HG03575 (cell line): ENCODE results near the gene C1orf122.

Experiments used
- ATAC-seq: cut with Tn5 transposase; IDR thresholded peaks from one replicate; pipeline ENCODE4 v1.9.1; 2021; ENCODE audit not compliant: unreplicated experiment, insufficient number of reproducible peaks, low FRiP score; ENCODE audit errors: extremely low read depth

The C1orf122 gene

DNA sequence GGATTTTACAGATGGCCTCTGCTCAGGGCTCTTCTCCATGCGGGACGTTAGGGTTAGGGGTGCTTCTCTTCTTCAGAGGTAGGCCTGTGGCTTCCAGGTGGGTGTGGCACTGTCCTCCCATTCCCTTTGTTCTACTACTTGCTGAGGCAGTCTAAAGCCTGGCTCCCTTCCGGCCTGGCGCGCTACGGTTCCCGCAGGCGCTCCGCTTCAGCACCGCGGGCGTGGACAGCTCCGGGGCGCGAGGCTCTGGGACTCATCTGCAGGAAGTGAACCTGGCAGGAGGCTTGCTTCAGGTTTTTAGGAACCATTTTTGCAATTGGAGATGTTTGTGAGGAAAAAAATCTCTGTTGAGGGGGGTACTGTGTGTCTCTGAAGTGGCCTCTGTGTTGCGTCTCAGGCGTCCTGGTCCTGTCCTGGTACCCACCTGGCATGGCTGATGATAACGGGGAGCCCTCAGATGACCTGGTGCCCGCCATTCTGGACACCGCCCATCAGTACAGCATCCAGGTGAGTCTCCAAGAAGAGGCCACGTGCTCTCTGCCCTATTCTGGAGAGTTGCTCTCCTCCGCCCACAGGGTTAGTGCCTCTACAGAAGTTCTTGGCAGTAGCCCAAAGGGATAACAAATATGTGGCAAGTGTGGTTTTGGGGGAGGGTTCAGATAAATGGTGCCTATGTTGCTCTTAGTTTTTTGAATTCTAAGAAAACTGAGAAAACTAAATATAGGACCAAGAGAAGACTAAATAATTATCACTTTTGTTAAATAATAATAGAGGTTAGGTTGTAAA lies 12.1 kb upstream of the C1orf122 start:
- no peak for ATAC-seq

DNA sequence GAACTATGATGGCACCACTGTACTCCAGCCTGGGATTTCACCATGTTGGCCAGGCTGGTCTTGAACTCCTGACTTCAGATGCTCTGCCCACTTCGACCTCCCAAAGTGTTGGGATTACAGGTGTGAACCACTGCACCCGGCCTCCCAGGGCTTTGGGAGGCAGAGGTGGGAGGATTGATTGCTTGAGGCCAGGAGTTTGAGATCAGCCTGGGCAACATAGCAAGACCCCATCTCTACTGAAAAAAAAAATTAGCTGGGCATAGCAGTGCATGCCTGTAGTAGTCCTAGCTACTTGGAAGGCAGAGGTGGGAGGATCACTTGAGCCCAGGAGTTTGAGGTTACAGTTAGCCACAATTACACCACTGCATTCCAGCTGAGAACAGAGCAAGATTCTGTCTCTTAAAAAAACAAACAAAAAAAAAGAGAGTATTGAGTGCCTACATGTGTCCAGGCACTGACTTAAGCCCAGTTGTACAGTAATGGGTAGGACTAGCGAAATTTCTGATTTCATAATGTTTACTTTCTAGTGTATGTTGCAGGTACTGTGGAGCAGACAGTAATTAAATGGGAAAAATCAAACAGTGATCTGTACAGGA lies 9.7 kb upstream of the C1orf122 start:
- ATAC-seq = no peak

DNA sequence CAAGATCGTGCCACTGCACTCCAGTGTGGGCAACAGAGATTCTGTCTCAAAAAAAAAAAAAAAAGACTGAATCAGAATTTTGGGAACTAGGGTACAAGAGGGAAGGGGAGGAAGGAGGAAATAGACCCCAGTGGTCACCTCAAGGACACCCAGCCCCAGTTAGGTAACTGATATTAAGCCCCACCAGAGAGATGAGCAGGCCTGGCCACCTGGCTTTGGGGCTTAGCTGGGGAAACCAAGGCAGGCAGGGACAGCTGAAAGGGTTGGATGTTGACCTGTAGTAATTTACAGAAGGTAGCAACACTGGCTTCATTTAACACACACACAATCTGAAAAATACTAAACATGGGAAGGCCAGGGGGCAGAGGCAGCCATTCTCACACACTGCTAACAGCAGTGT lies 5.2 kb upstream of the C1orf122 start:
- ATAC-seq = no peak

DNA sequence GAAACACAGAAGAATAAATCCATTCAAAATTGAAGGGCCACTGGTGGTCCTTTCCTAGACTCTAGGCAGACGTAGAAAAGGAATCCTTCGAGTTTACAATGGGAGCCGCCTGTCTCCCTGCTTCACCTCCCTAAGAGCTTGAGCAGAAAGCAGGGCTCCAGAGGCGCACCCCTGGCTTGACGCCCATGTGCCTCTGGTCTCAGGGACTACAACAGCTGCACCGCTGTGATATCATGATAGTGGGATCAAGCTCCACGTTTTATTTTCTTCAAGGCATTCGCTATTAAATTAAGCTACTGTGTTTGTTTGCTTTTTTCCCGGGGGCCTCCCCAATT lies 403 bp upstream of the C1orf122 start:
- no peak for ATAC-seq

DNA sequence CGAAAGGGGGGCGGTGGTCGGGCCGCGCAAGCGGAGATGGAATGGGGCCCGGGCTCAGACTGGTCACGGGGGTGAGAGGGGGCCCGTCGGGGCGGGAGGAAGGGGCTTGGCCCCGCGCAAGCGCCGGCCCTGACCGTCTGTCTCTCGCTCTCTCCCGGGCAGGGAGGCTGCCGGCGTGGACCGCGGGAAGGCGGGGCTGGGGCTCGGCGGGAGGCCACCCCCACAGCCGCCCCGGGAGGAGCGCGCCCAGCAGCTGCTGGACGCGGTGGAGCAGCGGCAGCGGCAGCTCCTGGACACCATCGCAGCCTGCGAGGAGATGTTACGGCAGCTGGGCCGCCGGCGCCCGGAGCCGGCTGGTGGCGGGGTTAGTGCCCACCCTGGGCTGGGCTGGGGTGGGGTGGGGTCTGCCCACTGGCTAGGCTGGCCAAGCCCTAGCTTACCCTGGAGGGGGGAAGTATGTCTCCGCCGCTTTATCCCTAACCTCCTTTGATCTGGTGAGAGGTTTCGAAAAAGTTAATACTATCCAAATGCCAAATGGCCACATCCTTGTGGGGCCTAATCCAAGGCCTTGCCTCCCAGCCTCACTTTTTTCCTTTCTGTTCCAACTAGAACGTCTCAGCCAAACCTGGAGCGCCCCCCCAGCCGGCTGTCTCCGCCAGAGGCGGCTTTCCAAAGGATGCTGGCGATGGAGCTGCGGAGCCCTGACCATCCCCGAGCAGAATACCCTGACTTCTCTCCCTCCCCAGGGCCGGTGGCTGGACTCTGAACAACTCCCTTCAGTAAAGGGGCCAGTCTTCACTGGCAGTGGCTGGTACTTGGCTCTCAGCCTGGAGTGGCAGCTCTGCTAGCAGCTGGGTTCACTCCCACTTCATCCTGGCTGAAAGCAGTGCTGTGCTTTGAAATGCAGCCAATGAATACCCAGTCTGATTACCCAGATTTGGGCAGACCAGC lies 1.1 kb downstream of the C1orf122 start:
- no peak for ATAC-seq

DNA sequence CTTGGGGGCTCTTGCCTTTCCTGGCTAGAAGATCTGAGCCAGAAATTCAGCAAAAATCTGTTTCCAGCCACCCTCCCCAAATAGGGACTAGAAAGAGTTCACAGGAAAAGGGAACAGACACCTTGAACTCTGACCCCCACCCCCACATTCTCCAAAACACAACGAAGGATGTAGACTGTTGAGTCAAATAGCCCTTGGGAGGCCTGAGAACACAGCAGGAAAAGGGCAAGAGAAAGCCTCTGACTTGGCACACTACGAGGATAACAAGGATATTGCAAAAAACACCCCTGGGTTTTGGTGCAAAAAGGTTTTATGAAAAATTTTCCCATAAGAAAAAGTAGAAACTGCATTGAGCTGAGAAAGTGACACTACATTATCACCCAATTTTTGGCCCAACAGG lies 2.4 kb downstream of the C1orf122 start:
- ATAC-seq = no peak

DNA sequence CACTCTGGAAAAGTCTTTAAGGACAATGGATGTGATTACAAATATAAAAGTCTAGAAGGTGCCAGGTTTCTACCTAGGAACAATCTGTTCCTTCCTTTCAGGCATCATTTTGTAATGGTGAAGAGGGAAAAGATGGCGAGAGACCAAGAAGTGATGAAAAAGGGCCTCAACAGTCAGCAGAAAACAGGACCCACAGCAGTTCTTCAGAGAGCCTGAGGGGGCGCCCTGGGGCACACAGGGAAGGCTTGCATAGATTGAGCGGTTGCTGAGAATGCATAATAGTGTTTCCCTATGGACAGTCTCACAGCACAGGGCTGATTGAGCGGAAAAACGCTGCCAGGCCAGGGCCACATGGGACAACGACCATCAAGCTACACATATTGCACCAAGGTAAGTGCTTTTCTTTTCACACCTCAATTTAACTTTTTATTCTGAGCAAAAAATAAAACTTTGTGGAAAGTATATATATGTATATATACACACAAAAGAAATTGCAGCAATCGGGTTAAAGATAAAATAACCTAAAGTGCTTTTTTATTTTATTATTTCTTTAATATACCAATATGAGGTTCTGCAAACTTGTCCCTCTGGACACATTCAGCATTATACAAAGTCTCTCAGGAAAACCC lies 3.6 kb downstream of the C1orf122 start:
- no peak for ATAC-seq

DNA sequence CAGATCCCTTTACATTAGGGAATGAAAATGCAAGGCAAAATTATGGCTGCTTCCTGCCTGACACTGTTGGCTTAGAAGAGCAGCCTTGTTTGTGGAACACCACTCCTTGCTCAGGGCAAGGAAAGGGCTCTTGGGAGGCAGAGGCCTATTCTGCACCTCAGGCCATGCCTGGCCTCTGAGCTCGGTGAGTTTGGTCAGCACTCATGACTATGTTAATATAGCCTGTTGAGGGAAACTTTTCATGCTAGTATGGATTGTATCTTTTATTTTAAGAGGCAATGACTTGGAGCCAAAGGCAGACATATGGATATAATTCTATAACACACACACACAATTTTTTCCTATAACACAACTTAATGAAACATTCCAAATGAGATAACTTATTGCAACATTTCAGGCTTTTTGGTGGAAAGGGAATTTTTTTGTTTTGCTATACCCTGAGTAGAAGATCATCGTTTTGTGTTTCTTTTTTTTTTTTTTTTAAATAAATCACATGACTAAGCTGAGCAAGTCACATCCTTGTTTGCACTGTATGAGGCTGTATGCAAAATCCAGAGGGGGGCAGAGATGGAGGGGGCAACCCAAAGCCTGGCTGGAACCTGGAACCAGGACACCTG lies 6.0 kb downstream of the C1orf122 start:
- ATAC-seq = no peak

DNA sequence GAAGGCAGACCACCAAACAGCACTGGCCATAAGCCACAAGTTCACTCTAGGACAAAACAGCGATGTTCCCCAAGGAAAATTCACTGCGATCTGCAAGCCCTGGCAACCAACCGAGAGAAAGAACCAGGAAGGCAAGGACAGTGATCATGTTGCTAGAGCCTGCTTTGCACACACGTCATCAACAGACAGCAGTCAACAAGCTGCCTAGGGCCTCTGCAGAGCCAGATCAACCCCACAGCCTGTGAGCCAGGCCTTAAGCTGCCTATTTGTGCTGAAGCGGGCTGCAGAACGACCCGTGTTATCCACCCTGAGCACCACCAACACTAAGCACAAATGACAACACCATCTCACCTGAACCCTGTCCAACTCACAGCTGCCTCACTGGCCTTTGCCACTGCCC lies 6.7 kb downstream of the C1orf122 start:
- ATAC-seq = no peak

DNA sequence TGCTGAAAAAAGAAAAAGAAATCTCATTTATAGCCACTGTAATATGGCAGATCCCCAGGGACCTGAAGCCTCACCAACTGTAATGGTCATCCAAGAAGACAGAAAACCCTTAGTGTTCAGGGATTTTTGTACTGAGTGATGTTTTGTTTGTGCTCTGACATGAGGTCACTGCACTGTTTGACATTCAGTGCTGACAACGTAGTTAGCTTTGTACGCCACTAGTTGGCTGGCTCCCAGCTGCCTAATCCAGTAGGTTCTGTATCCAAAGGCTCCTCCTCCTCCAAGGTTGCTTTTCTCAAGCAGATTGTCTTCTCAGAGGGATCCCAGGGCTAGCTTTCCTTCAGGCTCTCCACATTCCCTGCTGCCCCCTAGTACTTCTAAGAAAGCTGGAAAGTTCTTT lies 9.9 kb downstream of the C1orf122 start:
- no peak for ATAC-seq

DNA sequence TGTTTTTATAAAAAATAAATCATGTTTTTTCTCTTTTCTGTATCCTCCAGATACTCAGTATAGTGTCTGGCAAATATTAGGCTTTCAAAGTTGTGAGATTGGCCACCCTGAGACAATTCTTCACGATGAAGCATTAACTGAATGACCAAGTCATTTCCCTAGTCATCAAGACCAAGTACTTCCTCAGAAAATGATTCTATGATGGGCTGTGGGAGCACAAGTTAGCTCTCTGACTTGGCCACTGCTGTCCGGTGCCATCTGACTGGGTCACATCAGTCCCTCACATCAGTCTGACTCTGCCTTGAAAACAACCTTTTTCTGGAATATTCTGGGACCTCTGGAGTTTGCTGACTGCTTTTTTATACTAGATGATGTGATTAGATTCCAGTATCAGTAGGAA lies 13.9 kb downstream of the C1orf122 start:
- no peak for ATAC-seq

DNA sequence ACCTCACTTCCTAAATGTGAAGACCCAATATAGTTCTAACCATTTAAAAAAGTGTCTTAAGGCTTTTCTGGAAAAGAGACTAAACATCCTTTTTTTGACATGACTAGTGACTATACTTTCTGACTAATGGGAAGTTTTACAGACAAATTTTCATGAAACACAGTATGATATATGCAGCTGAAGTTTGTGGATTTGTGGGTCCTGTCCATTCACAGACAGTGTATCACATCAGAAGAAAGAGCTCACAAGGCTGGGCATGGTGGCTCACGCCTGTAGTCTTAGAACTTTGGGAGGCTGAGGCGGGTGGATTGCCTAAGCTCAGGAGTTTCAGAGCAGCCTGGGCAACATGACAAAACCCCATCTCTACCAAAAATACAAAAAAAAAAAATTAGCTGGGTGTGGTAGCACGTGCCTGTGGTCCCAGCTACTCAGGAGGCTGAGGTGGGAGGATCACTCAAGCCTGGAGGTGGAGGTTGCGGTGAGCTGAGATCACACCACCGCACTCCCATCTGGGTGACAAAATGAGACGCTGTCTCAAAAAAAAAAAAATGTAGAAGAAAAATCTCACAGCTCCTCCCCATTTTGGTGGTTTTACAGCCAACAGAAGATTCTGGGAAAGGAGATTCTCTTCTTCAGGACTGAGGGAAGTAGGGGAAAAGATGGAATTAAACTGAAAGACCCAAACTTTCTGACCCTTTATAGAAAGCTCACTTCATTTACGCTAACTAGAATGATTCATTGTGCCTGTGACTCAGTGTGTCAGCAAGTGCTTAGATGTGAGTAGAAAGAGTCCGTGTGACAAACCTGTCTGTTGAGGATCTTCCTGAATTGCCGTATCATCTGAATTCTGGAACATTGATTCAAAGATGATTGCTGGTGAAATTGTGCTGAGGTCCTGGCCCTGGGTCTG lies 15.6 kb downstream of the C1orf122 start:
- no peak for ATAC-seq

DNA sequence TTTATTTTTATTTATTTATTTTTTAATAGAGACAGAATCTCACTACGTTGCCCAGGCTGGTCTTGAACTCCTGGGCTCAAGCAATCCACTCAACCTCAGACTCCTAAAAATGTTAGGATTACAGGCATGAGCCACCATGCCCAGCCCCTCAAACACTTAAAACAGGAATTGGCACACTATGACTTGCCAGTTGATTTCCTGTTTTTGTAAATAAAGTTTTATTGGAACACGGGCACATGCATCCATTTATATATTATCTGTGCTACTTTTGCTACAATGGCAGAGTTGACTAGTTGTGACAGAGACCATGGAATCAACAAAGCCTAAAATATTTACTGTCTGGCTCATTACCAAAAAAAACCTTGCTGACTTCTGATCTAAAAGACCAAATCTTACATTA lies 16.4 kb downstream of the C1orf122 start:
- no peak for ATAC-seq

DNA sequence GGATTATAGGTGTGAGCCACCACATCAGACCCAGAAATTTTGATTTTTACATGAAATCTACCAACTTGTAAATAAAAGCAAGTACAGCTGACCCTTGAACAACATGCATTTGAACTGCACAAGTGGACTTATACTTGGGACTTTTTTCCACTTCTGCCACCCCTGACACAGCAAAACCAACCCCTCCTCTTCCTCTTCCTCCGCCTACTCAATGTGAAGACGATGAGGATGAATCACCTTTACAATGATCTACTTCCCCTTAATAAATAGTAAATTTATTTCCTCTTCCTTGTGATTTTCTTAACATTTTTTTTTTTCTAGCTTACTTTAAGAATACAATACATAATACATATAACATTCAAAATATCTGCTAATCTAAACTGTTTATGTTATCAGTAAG lies 17.9 kb downstream of the C1orf122 start:
- ATAC-seq = no peak

DNA sequence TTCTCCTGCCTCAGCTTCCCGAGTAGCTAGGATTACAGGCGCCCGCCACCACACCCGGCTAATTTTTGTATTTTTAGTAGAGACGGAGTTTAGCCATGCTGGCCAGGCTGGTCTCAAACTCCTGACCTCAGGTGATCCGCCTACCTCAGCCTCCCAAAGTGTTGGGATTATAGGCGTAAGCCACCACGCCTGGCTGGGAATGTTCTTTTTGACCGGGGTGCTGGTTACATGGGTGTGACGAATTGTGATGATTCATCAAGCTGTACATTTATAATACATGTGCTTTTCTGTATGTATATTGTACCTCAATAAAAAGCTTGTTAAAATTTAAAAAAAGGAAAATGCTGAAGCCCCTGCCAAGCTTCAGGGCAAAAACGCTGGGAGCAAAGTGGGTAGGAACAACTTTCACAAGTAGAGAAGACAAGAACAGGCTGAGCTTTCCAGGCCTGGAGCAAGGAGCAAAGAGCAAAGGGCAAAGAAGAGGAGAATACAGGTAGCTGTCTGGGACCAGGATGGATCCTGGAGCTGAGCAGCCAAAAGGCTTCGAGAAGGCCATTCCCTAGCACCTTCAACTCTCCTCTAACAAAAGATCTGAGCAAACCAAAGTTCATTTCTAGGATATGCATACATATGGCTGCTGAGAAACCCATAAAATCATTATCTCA lies 21.0 kb downstream of the C1orf122 start:
- ATAC-seq = no peak

DNA sequence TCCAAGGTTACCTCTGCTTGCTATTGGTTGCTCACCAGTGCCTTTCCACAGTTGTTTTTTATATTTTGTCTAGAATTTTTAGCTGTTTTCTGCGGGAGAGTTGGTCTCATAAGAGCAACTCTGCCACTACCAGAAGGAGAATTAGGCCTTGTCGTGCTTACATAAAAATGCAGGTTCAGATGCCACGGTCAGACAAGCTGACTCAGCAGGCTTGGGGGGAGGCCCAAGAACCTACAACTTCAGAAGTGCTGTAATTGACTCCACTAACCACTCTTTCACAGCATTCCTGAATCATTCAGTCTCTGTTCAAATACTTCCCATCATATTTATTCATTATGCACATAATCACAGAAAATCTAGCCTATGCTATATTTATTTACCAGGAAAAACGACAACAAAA lies 23.5 kb downstream of the C1orf122 start:
- ATAC-seq = no peak

DNA sequence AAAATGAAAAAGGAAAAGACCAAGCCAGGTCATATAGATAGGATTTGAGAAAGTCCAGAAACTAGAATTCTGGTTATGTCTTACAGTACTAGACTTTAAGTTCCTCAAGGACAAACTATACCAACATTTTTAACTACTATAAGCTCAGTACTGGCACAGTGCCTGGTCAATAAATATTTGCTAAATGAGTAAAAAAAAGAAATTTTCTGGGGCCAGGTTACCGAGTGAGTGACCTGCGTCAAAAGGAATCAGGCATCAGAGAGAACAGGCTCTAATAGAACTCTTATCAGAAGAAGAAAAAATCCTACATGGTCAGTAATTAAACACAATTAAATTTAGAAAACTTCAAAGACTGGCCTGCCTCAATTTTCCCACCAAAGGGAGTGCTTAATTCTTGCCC lies 24.2 kb downstream of the C1orf122 start:
- ATAC-seq = no peak

DNA sequence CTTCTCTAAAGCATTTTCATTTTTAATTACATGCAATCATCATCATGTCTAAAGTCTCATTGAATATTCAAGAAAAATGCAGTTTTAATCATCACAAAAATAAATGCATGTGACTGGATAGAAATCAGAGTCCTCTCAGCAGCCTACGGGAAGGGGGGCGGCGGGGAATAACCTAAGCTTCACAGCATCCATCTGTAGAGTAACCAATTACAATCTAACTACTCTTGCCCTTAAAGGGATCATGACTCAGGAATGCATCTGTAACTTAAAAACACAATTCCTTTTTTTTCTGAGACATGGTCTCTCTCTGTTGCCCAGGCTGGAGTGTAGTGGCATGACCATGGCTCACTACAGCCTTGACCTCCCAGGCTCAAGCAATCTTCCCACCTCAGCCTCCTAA lies 29.2 kb downstream of the C1orf122 start:
- ATAC-seq = no peak
